Heart left ventricle (tissue), 13 donors: Measurements from ENCODE around the gene ABHD17A.

Experiments
- POLR2A ChIP-seq, 2 donors: fragments of 450-650 bp; IDR thresholded peaks; one replicate each; pipeline ENCODE4 v1.6.1; 2017; ENCODE audit warnings: antibody characterized with exemption in 2 of 2, mild to moderate bottlenecking in 2 of 2, moderate library complexity in 2 of 2
- TF ChIP-seq, protein P1 (sequence below), 12 donors: fragments of 200-600 bp; sonication (generic) in 4 of 12; IDR thresholded peaks; one replicate each; pipeline versions ENCODE4 v1.5.0 to v1.8.0; 2018 to 2022; ENCODE audit warnings: antibody characterized with exemption in 12 of 12, mild to moderate bottlenecking in 5 of 12
- donor health status: ischemic (EF 13 %, LVEDD 7.1; RV severe dilation, severe dysfunction).
- donor health status: DM: no; HTN: yes; CAD: no.
- donor health status: DM: no; HTN: no; CAD: no.
- donor health status: ischemic (EF 25% LVEDD 6.9; RV normal size, moderate dysfunction).
- donor health status: ischemic (EF 25% LVEDD 5.7; RV mildly dilated, moderate dysfunction).
- donor health status: ischemic (EF 35%, LVEDD 5.7; RV mildly dilated, moderate dysfunction).
- donor health status: nonischemic (EF 11% LVEDD 7.7; RV severe dilation, severe dysfunction).
- donor health status: DM: yes; HTN: yes; CAD: no.
- donor health status: PGD.
- donor health status: ischemic (EF 29% LVEDD 5.4; RV normal size, mild dysfunction).
- donor health status: nonischemic (EF 23%, LVEDD 6.1; RV moderate dilation, normal function).

DNA sequence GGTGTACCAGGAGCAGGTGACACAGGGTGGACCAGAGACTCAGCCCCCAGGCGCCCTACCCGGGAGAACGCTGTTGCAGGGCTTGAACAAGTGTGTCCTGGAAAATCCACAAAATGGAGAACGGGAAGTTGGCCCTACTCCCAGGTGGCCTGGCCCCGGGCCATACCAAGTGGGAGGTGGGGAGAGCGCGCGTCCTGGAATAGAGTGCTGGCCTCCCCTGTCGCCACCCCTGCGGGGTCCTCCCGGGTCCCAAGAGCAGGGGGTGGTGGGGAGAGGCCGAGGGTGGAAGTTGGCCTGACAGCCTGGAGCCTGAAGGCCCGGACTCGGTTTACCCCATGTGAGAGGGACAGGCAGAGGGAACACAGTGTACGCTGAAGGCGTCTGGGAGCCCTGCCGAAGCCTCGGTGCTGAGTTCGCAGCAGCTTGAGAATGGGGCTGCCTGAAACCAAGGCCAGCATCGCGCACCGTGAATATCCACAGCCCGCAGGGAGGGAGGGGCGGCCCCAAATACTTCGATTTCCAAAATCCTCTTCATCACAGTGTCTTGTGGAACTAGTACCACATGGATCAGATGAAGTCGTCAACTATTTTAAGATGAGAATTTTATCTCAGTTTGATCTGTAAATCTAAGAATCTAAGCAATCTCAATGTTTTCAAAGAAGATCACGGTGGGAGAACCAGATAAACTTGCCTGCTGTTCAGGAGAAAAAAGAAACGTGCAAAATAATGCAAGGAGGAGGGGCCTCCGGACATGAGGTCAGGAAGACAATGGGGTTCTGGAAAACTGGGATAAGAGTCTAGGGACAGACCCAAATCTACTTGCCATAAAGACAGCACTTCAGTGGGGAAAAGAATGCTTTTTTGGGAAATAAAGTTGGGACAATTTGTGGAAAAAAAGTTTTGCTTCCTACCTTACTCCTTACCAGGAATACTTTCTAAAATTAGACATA lies 11.5 kb downstream of the ABHD17A start:
- TF ChIP-seq, protein P1, sequence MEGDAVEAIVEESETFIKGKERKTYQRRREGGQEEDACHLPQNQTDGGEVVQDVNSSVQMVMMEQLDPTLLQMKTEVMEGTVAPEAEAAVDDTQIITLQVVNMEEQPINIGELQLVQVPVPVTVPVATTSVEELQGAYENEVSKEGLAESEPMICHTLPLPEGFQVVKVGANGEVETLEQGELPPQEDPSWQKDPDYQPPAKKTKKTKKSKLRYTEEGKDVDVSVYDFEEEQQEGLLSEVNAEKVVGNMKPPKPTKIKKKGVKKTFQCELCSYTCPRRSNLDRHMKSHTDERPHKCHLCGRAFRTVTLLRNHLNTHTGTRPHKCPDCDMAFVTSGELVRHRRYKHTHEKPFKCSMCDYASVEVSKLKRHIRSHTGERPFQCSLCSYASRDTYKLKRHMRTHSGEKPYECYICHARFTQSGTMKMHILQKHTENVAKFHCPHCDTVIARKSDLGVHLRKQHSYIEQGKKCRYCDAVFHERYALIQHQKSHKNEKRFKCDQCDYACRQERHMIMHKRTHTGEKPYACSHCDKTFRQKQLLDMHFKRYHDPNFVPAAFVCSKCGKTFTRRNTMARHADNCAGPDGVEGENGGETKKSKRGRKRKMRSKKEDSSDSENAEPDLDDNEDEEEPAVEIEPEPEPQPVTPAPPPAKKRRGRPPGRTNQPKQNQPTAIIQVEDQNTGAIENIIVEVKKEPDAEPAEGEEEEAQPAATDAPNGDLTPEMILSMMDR (IDR thresholded peaks at IDR 0.05) = no peak
- no peak for TF ChIP-seq POLR2A (IDR thresholded peaks at IDR 0.05)
